Measurements from ENCODE around the gene TNS3. TPM values are rescaled to one million over a fixed set of nuclear protein-coding genes. Genes with fewer than 3 reads are reported as not detected.

Gene TNS3
- total and polyA plus RNA-seq, 9 of the 15 experiments (the other 6 are each of a cell fraction or from before 2014, with no cell fraction given), result 0.20 TPM; not detected in 8

DNA sequence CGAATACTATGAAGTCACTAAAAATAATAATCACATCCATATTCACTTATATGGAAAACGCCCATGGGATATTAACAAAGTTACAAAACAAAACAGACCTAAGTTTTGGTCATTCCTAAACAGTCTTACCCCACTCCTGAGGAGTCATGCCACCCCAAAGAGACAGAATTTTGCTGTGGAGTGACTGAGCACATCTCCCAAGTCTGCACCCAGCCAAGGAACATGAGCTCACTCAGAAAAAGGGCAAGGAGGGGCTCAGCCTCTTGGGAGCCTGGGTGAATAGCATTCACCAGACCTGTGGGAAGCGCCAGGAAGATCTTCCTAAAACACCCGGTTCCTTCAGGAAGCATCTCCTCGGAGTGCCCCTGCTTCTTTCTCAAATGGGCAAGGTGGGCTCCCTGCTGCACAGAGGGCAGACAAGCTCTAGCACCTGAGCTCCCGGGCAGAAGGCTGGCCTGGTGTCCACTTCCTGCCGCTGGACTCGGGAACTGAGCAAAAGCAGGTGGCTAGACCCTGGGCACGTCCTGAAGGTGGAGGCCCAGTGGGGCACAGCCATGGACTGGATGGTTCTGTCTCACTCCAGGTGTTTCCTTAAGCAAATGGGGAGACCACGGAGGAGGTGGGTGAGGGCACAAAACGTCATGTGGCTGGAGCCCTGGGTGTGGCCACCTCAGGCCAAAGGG is 31.0 kb downstream of the TNS3 start:
- TF ChIP-seq AFF1 (IDR thresholded peaks at IDR 0.05; ENCODE audit: low read depth in 1 of 2, partially characterized antibody in 2 of 2), result no peak
- Histone ChIP-seq H2AFZ (ENCODE audit: low read depth, low read length) (no peak overlapping the region), H3K4me3 (no peak overlapping the region), H3K79me2 (ENCODE audit: control insufficient read depth, insufficient read depth, low read length) (no peaks in the 10 kb centered on the region), H3K4me2 (ENCODE audit: insufficient read depth, low read length) (no peak overlapping the region), H4K20me1 (replicated peaks; ENCODE audit: control insufficient read depth, insufficient read depth, low read length) (no peaks in the 10 kb centered on the region), H3K36me3 (ENCODE audit: control insufficient read depth, insufficient read depth, low read length) (no peaks in the 10 kb centered on the region), H3K4me1 (replicated peaks in 1 of 2; ENCODE audit: control insufficient read depth in 2 of 2, insufficient read depth in 2 of 2, low read length in 2 of 2) (no peaks in the 10 kb centered on the region), H3K9ac (ENCODE audit: insufficient read depth in 1 of 2, low read depth in 2 of 2, low read length in 2 of 2) (no peak overlapping the region), H3K27me3 (ENCODE audit: control insufficient read depth in 2 of 2, insufficient read depth in 2 of 2, low read length in 2 of 2) (peaks cover 5 to 40% of the 10 kb centered on the region in 2 experiments), H3K9me3 (replicated peaks; ENCODE audit: control insufficient read depth, insufficient read depth, low read depth, low read length) (no peaks in the 10 kb centered on the region), H3K9me1 (ENCODE audit: control insufficient read depth, insufficient read depth, low read length) (no peaks in the 10 kb centered on the region), H3K27ac (ENCODE audit: extremely low read depth, low read depth, low read length) (no peak overlapping the region)
- intact Hi-C loops (cut with micrococcal nuclease), result no loop called here
- ChIA-PET CTCF (ENCODE audit: low intra/inter-chr PET ratio) (no interaction called here), POLR2A (interaction anchor here (0.5 kb wide), 1 partner anchor 23 kb away, joined by 3 read pairs; no protein-coding TSS in a partner anchor)
- no peak for FAIRE-seq
- in situ Hi-C loops (cut with MboI), result no loop called here
- no peak for ATAC-seq
- no peak for DNase-seq (ENCODE audit: extremely low read depth in 1 of 4, low spot score in 3 of 4)
- 0% methylated on average over 11 of the region's 11 CpGs for WGBS (ENCODE audit: insufficient coverage, low coverage, missing lambda C conversion rate)
- BruUV-seq (replicated peaks), result no TSS peak
